B cell (primary cell): ENCODE data around the gene C11orf91. TPM values are rescaled to one million over a fixed set of nuclear protein-coding genes. Genes with fewer than 3 reads are reported as not detected.

Experiments used
- ATAC-seq: fragments of 200-7000 bp; cut with Tn5 transposase; one replicate; pipeline ENCODE4 v1.10.0; 2021; ENCODE audit warnings: low read depth, mild to moderate bottlenecking, moderate number of reproducible peaks, moderate library complexity
- CTCF ChIA-PET: fragments of 350-600 bp; sonication (Branson Sonifier 250); formaldehyde crosslinking; loops from one replicate; lab custom pipeline; 2021; ENCODE audit warnings: antibody characterized with exemption, inconsistent platforms; lab: Charles Lee
- POLR2A ChIA-PET: fragments of 350-600 bp; sonication (Branson Sonifier 250); formaldehyde crosslinking; loops from one replicate; lab custom pipeline; 2021; ENCODE audit warnings: antibody characterized with exemption; lab: Charles Lee
- DNase-seq: peaks from one replicate; pipeline ENCODE4 v3.0.0; 2013
- H2AFZ ChIP-seq: 2 replicates; pipeline ENCODE4 v1.6.1; 2012; ENCODE audit warnings: mild to moderate bottlenecking, low read depth, low read length; ENCODE audit not compliant: insufficient read depth, poor library complexity, severe bottlenecking
- H3K27ac ChIP-seq, 2 donors: 1 replicate in 1 of 2; 2 replicates in 1 of 2; pipeline ENCODE4 v1.5.1; 2012 to 2013; ENCODE audit warnings: low read length in 2 of 2, mild to moderate bottlenecking in 2 of 2, moderate library complexity in 1 of 2
- H3K27me3 ChIP-seq, 4 experiments: fragments of 200-600 bp in 1 of 4; sonication (generic) in 1 of 4; replicated peaks in 1 of 4; 1 replicate in 2 of 4; 2 replicates in 2 of 4; pipeline versions ENCODE4 v1.6.1 to v1.7.0; 2013 to 2016; ENCODE audit warnings: low read length in 3 of 4, mild to moderate bottlenecking in 2 of 4, mixed read lengths in 1 of 4, moderate library complexity in 1 of 4; ENCODE audit not compliant: insufficient read depth in 4 of 4, control insufficient read depth in 3 of 4; ENCODE audit errors: control extremely low read depth in 1 of 4
- H3K36me3 ChIP-seq, 2 experiments: replicated peaks in 1 of 2; 1 replicate in 1 of 2; 2 replicates in 1 of 2; pipeline versions ENCODE4 v1.6.1 to v1.7.1; 2013; ENCODE audit warnings: low read length in 1 of 2; ENCODE audit not compliant: insufficient read depth in 2 of 2, control insufficient read depth in 1 of 2; ENCODE audit errors: control extremely low read depth in 1 of 2, extremely low read depth in 1 of 2
- H3K4me1 ChIP-seq, 2 donors: fragments of 200-600 bp in 1 of 2; sonication (generic) in 1 of 2; 1 replicate in 1 of 2; 2 replicates in 1 of 2; pipeline versions ENCODE4 v1.5.1 to v1.6.1; 2013 to 2017; ENCODE audit warnings: low read length in 2 of 2; ENCODE audit not compliant: control insufficient read depth in 2 of 2, insufficient read depth in 2 of 2
- H3K4me2 ChIP-seq: replicated peaks from 2 replicates; pipeline ENCODE3; 2012; ENCODE audit warnings: mild to moderate bottlenecking, low read depth, low read length; ENCODE audit not compliant: poor library complexity, severe bottlenecking
- H3K4me3 ChIP-seq, 5 experiments: fragments of 200-600 bp in 1 of 5; sonication (generic) in 1 of 5; 1 replicate in 3 of 5; 2 replicates in 2 of 5; pipeline versions ENCODE4 v1.5.1 to v1.7.0; 2011 to 2016; ENCODE audit warnings: low read length in 4 of 5, mild to moderate bottlenecking in 4 of 5, low read depth in 2 of 5, control low read depth in 1 of 5, moderate library complexity in 1 of 5; ENCODE audit not compliant: insufficient read depth in 1 of 5; ENCODE audit errors: control extremely low read depth in 1 of 5, extremely low read depth in 1 of 5
- H3K79me2 ChIP-seq: fragments of 200-600 bp; sonication (generic); one replicate; pipeline ENCODE4 v1.6.0; 2016; ENCODE audit warnings: low read length; ENCODE audit not compliant: control insufficient read depth, insufficient read depth
- H3K9ac ChIP-seq: fragments of 200-600 bp; sonication (generic); 2 replicates; pipeline ENCODE4 v1.6.1; 2017; ENCODE audit warnings: mild to moderate bottlenecking, low read length, moderate library complexity
- H3K9me3 ChIP-seq, 3 donors: one replicate each; pipeline versions ENCODE4 v1.6.1 to v1.7.1; 2013; ENCODE audit warnings: low read length in 2 of 3; ENCODE audit not compliant: control insufficient read depth in 2 of 3, insufficient read depth in 1 of 3; ENCODE audit errors: control extremely low read depth in 1 of 3
- H4K20me1 ChIP-seq: 2 replicates; pipeline ENCODE4 v1.6.0; 2012; ENCODE audit warnings: mild to moderate bottlenecking, low read length; ENCODE audit not compliant: insufficient read depth, control insufficient read depth, poor library complexity, severe bottlenecking
- H3K27ac Mint-ChIP-seq: one replicate; pipeline ENCODE4 v1.8.0; 2021; ENCODE audit warnings: mixed read lengths
- H3K27me3 Mint-ChIP-seq: one replicate; pipeline ENCODE4 v1.8.0; 2021; ENCODE audit warnings: mixed read lengths
- H3K4me1 Mint-ChIP-seq: one replicate; pipeline ENCODE4 v1.8.0; 2021; ENCODE audit warnings: mixed read lengths
- H3K4me3 Mint-ChIP-seq: one replicate; pipeline ENCODE4 v1.8.0; 2021; ENCODE audit warnings: mixed read lengths
- H3K9me3 Mint-ChIP-seq: one replicate; pipeline ENCODE4 v1.8.0; 2022; ENCODE audit warnings: mixed read lengths; ENCODE audit not compliant: insufficient read depth
- CTCF ChIP-seq: fragments of 200-600 bp; IDR thresholded peaks from one replicate; pipeline ENCODE4 v1.8.0; 2022; ENCODE audit warnings: antibody characterized with exemption, mild to moderate bottlenecking
- EZH2 ChIP-seq: IDR thresholded peaks from 2 replicates; pipeline ENCODE4 v1.6.1; 2012; ENCODE audit warnings: borderline replicate concordance, low read depth, mild to moderate bottlenecking, moderate library complexity, low read length; ENCODE audit not compliant: insufficient read depth, poor library complexity, severe bottlenecking
- WGBS: methylation state at CpG from one replicate; pipeline ENCODE4 v1.1.5; 2013; ENCODE audit warnings: missing lambda C conversion rate; ENCODE audit not compliant: insufficient coverage; 5-methylcytosine and 5-hydroxymethylcytosine counted together
- intact Hi-C: fragments of 100-400 bp; cut with micrococcal nuclease; formaldehyde crosslinking; loops from one replicate; pipeline ENCODE4 v1.10.0; 2022
- polyA plus RNA-seq: library from polyadenylated mRNA; depleted of rRNA; stranded (reverse); fragments of >200 nt; gene quantifications from 2 replicates; pipeline ENCODE4 v1.2.3, GENCODE V29; 2012
- total RNA-seq, 2 donors: library from RNA; stranded (reverse); fragments of 120-200 nt in 1 of 2; gene quantifications; 1 replicate in 1 of 2; 2 replicates in 1 of 2; pipeline versions ENCODE4 v1.2.3 to v1.2.4, GENCODE V29; 2013 to 2022

Gene C11orf91
- total and polyA plus RNA-seq, 2 donors (not counting 1 experiment from before 2014, with no cell fraction given) = not detected

GRCh38 chr11:33712436-33712835 lies 11.8 kb upstream of the C11orf91 start:
- Histone ChIP-seq H4K20me1 (no peaks in the 10 kb centered on the region), H3K79me2 (no peaks in the 10 kb centered on the region), H3K9me3 (no peaks in the 10 kb centered on the region), H3K9ac (no peak overlapping the region), H3K4me1 (no peaks in the 10 kb centered on the region), H3K27me3 (no peaks in the 10 kb centered on the region), H3K4me2 (no peak overlapping the region), H3K27ac (no peak overlapping the region), H3K36me3 (peaks cover 0 to 9% of the 10 kb centered on the region in 2 experiments), H2AFZ (no peak overlapping the region), H3K4me3 (no peak overlapping the region)
- Mint-ChIP-seq H3K27ac (no peak overlapping the region), H3K27me3 (no peaks in the 10 kb centered on the region), H3K4me1 (no peaks in the 10 kb centered on the region), H3K9me3 (no peaks in the 10 kb centered on the region), H3K4me3 (no peak overlapping the region)
- TF ChIP-seq CTCF (no peak), EZH2 (no peak)
- ATAC-seq (no peak), DNase-seq (no peak)
- ChIA-PET POLR2A (no interaction called here), CTCF (no interaction called here)
- WGBS = 100% methylated on average over 1 of the region's 3 CpGs
- intact Hi-C loops = no loop called here

- ChIA-PET CTCF (interaction anchor here (1.8 kb wide), 1 partner anchor 33 kb away, joined by 9 read pairs; no protein-coding TSS in a partner anchor), POLR2A (no interaction called here)
- Histone ChIP-seq H3K9me3 (no peaks in the 10 kb centered on the region), H3K79me2 (no peaks in the 10 kb centered on the region), H3K9ac (no peak overlapping the region), H4K20me1 (no peaks in the 10 kb centered on the region), H3K4me2 (no peak overlapping the region), H3K36me3 (peaks cover 0 to 9% of the 10 kb centered on the region in 2 experiments), H3K4me1 (no peaks in the 10 kb centered on the region), H3K27me3 (no peaks in the 10 kb centered on the region), H3K4me3 (no peak overlapping the region), H2AFZ (no peak overlapping the region), H3K27ac (no peak overlapping the region)
- no peak overlapping the region for H3K27ac Mint-ChIP-seq
- H3K4me1 Mint-ChIP-seq = no peaks in the 10 kb centered on the region
- H3K27me3 Mint-ChIP-seq = no peaks in the 10 kb centered on the region
- intact Hi-C loops = no loop called here
- 100% methylated on average over 3 of the region's 3 CpGs for WGBS
- DNase-seq = no peak
- TF ChIP-seq CTCF = no peak
- TF ChIP-seq EZH2 = no peak
- no peaks in the 10 kb centered on the region for H3K9me3 Mint-ChIP-seq
- H3K4me3 Mint-ChIP-seq = no peak overlapping the region
- ATAC-seq = no peak
Observed at GRCh38 chr11:33709466-33709865, 8.8 kb upstream of the C11orf91 start.
